Type B pancreatic cell (in vitro differentiated cells): Measurements from ENCODE around the gene SOX30. TPM values are rescaled to one million over a fixed set of nuclear protein-coding genes. Genes with fewer than 3 reads are reported as not detected.
"Not testable (repeated sequence)": the region's sequence is repeated elsewhere in the genome, so short reads cannot be mapped to it uniquely, and the experiment has no call there.

Source experiments
- DNase-seq: peaks from one replicate; pipeline ENCODE4 v3.0.0; 2021; ENCODE audit warnings: mixed read lengths; ENCODE audit not compliant: unreplicated experiment; ENCODE audit errors: extremely low spot score
- H3K27ac Mint-ChIP-seq: 2 replicates; pipeline ENCODE4 v1.8.0; 2021; ENCODE audit warnings: mild to moderate bottlenecking, mixed read lengths
- H3K27me3 Mint-ChIP-seq: 2 replicates; pipeline ENCODE4 v1.8.0; 2021; ENCODE audit warnings: mixed read lengths
- H3K36me3 Mint-ChIP-seq: 2 replicates; pipeline ENCODE4 v1.8.0; 2021; ENCODE audit warnings: mixed read lengths
- H3K4me1 Mint-ChIP-seq: one replicate; pipeline ENCODE4 v1.8.0; 2021; ENCODE audit warnings: mixed read lengths; ENCODE audit not compliant: unreplicated experiment
- H3K4me3 Mint-ChIP-seq: 2 replicates; pipeline ENCODE4 v1.8.0; 2021; ENCODE audit warnings: mild to moderate bottlenecking, mixed read lengths
- H3K9me3 Mint-ChIP-seq: 2 replicates; pipeline ENCODE4 v1.8.0; 2021; ENCODE audit warnings: mixed read lengths
- total RNA-seq: library from RNA; stranded (reverse); gene quantifications from 2 replicates; pipeline ENCODE4 v1.2.1, GENCODE V29; 2021; ENCODE audit warnings: low replicate concordance
- TF ChIP-seq, protein P1 (sequence below): fragments of 200-600 bp; sonication (generic); conservative IDR thresholded peaks from 2 replicates; pipeline ENCODE4 v1.5.0; 2021; ENCODE audit warnings: antibody characterized with exemption, mild to moderate bottlenecking

Gene SOX30
- total RNA-seq, 1 donor from 2014 or later: not detected

DNA sequence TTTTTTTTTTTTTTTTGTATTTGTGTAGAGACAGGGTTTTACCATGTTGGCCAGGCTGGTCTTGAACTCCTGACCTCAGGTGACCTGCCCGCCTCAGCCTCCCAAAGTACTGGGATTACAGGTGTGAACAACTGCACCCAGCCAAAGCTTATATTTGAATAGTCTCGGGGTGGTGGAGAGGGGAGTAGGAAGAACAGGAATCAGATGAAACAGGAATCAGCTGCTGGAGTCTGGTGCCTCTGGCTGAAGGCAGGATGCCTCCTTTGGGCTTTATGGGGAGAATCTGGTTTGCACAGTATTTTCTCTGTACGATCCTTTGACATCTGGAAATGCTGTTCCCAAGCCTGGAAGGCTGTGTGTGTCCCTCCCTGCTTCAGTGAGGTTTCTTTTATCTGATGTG is 30.0 kb upstream of the SOX30 start:
- Mint-ChIP-seq H3K4me1 (no peaks in the 10 kb centered on the region), H3K27ac (no peak overlapping the region), H3K27me3 (no peaks in the 10 kb centered on the region), H3K4me3 (no peak overlapping the region), H3K9me3 (no peaks in the 10 kb centered on the region), H3K36me3 (no peaks in the 10 kb centered on the region)
- TF ChIP-seq, protein P1, sequence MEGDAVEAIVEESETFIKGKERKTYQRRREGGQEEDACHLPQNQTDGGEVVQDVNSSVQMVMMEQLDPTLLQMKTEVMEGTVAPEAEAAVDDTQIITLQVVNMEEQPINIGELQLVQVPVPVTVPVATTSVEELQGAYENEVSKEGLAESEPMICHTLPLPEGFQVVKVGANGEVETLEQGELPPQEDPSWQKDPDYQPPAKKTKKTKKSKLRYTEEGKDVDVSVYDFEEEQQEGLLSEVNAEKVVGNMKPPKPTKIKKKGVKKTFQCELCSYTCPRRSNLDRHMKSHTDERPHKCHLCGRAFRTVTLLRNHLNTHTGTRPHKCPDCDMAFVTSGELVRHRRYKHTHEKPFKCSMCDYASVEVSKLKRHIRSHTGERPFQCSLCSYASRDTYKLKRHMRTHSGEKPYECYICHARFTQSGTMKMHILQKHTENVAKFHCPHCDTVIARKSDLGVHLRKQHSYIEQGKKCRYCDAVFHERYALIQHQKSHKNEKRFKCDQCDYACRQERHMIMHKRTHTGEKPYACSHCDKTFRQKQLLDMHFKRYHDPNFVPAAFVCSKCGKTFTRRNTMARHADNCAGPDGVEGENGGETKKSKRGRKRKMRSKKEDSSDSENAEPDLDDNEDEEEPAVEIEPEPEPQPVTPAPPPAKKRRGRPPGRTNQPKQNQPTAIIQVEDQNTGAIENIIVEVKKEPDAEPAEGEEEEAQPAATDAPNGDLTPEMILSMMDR: no peak
- DNase-seq: no peak

DNA sequence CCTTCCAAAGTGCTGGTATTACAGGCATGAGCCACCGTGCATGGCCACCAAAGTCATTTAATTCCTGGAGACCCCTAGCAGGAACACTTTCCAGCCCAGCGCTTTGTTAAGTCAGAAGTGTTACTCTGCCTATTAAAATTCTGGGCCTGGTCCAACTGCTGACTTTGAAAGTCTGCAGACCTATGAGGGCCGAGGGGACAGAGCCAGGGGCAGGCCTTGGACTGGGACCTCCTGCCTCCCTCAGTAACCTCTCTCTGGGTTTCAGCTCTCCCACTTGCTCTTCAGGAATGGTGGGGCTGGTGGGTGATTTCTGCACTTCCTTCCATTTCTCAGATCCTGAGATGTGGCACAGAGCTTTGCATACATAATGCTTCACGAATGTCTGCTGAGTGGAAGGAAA is 28.8 kb upstream of the SOX30 start:
- no peaks in the 10 kb centered on the region for H3K4me1 Mint-ChIP-seq
- H3K27ac Mint-ChIP-seq: no peak overlapping the region
- H3K27me3 Mint-ChIP-seq: no peaks in the 10 kb centered on the region
- H3K36me3 Mint-ChIP-seq: no peaks in the 10 kb centered on the region
- TF ChIP-seq, protein P1: no peak
- H3K9me3 Mint-ChIP-seq: no peaks in the 10 kb centered on the region
- no peak for DNase-seq
- no peak overlapping the region for H3K4me3 Mint-ChIP-seq

DNA sequence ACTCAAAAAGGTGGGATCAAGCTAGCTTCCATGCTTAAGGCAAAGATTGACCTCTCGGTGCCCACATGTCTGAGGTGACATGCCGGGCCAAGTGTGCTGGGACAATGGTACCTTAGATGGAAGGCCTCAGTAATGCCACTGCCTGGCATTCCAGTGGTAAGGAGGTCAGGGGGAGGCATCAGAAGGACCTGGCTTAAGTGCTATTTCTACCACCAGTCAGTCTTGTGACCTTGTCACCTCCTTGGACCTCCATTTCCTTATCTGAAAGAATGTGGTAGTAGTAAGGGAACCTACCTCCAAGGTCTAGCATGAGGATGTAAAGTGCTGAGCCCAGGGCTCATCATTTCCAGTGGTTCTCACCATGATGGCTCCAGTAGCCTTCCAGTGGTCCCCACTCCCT is 28.0 kb upstream of the SOX30 start:
- TF ChIP-seq, protein P1: no peak
- DNase-seq: no peak
- H3K9me3 Mint-ChIP-seq: no peaks in the 10 kb centered on the region
- no peak overlapping the region for H3K27ac Mint-ChIP-seq
- H3K36me3 Mint-ChIP-seq: no peaks in the 10 kb centered on the region
- no peaks in the 10 kb centered on the region for H3K4me1 Mint-ChIP-seq
- H3K4me3 Mint-ChIP-seq: no peak overlapping the region
- H3K27me3 Mint-ChIP-seq: no peaks in the 10 kb centered on the region

DNA sequence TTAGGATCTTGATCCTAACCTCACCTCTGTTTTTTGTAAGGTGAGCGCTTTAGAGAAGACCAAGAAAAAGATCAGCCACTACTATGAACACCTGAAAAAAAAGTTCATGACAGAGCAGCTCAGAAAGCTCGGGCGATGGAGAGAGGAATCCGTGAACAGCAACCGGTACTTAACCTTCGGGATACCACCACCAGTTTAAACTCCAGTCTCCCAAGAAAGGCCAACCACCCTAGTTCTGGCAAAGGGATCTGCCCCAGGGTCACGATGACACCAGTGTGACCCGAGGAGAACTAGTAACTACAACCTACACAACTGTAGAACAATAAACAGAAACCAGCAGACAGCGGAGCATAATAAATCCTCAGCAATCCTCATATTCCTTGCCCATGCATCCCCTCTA is 27.6 kb upstream of the SOX30 start:
- TF ChIP-seq, protein P1: no peak
- H3K9me3 Mint-ChIP-seq: no peaks in the 10 kb centered on the region
- H3K27ac Mint-ChIP-seq: no peak overlapping the region
- no peak overlapping the region for H3K4me3 Mint-ChIP-seq
- H3K4me1 Mint-ChIP-seq: no peaks in the 10 kb centered on the region
- no peaks in the 10 kb centered on the region for H3K36me3 Mint-ChIP-seq
- DNase-seq: peak; percentile 22
- H3K27me3 Mint-ChIP-seq: no peaks in the 10 kb centered on the region

DNA sequence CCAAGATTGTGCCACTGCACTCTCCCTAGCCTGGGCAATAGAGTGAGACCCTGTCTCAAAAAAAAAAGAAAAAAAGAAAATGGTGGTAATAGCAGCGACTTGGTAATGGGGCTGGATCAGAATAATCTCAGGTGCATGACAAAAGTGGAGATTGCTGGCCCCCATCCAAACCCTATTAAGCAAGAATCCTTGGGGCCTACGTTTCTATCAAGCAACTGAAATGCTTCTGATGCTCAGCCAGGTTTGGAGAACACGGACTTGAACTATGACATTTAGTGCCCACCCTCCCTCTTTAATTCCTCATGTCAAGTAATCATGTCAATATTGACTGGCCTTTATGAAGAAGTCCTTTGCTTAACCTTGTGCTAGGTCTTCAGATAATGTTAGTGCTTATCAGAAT is 25.7 kb upstream of the SOX30 start:
- H3K4me1 Mint-ChIP-seq: no peaks in the 10 kb centered on the region
- no peaks in the 10 kb centered on the region for H3K36me3 Mint-ChIP-seq
- peaks cover 4% of the 10 kb centered on the region for H3K27me3 Mint-ChIP-seq
- no peaks in the 10 kb centered on the region for H3K9me3 Mint-ChIP-seq
- H3K27ac Mint-ChIP-seq: no peak overlapping the region
- TF ChIP-seq, protein P1: no peak
- no peak overlapping the region for H3K4me3 Mint-ChIP-seq
- no peak for DNase-seq

DNA sequence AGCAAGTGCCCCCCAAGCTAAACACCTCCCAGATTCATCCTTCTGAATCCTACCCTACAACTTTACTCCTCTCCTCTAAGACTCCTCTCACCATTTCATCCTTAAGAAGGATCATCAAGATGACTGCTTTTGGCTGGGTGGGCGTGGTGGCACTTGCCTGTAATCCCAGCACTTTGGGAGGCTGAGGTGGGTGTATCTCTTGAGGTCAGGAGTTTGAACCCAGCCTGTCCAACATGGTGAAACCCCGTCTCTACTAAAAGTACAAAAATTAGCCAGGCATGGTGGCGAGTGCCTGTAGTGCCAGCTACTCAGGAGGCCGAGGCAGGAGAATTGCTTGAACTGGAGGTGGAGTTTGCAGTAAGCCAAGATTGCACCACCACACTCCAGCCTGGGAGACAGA is 22.1 kb upstream of the SOX30 start:
- H3K4me3 Mint-ChIP-seq, H3K36me3 Mint-ChIP-seq, H3K4me1 Mint-ChIP-seq, H3K9me3 Mint-ChIP-seq, H3K27ac Mint-ChIP-seq: not testable (repeated sequence)
- peak; percentile 53 for DNase-seq
- peaks cover 36% of the 10 kb centered on the region for H3K27me3 Mint-ChIP-seq
